Fibroblast of lung (primary cell): ENCODE measurements around the gene LRRC57. TPM values are rescaled to one million over a fixed set of nuclear protein-coding genes. Genes with fewer than 3 reads are reported as not detected.

Experiments
- DNase-seq, 2 donors: peaks; one replicate each; pipeline versions ENCODE4 v3.0.0 to v3.0.0-alpha.2; 2010; ENCODE audit warnings: low read depth in 2 of 2
- H2AFZ ChIP-seq: 2 replicates; pipeline ENCODE4 v1.5.1; 2012; ENCODE audit warnings: low read length, control low read depth, inconsistent platforms
- H3K27ac ChIP-seq: 2 replicates; pipeline ENCODE4 v1.5.1; 2011; ENCODE audit warnings: low read length, control low read depth; ENCODE audit not compliant: insufficient read depth
- H3K27me3 ChIP-seq: 2 replicates; pipeline ENCODE4 v1.5.1; 2011; ENCODE audit warnings: mild to moderate bottlenecking, low read length; ENCODE audit not compliant: control insufficient read depth, insufficient read depth
- H3K36me3 ChIP-seq: 2 replicates; pipeline ENCODE4 v1.5.1; 2011; ENCODE audit warnings: low read length; ENCODE audit not compliant: control insufficient read depth, insufficient read depth
- H3K4me1 ChIP-seq: 2 replicates; pipeline ENCODE4 v1.5.1; 2011; ENCODE audit warnings: low read length; ENCODE audit not compliant: control insufficient read depth, insufficient read depth; ENCODE audit errors: extremely low read depth
- H3K4me2 ChIP-seq: 2 replicates; pipeline ENCODE4 v1.5.1; 2011; ENCODE audit warnings: low read length, control low read depth; ENCODE audit not compliant: insufficient read depth; ENCODE audit errors: extremely low read depth
- H3K4me3 ChIP-seq, 4 experiments: fragments of 200-600 bp in 1 of 4; sonication (generic) in 1 of 4; replicated peaks in 1 of 4; 2 replicates each; pipeline ENCODE4 v1.5.1; 2011 to 2016; ENCODE audit warnings: low read length in 4 of 4, low read depth in 3 of 4, mild to moderate bottlenecking in 3 of 4, control low read depth in 2 of 4, inconsistent platforms in 1 of 4, mixed read lengths in 1 of 4; ENCODE audit not compliant: insufficient read depth in 1 of 4; ENCODE audit errors: control extremely low read depth in 1 of 4
- H3K79me2 ChIP-seq: 2 replicates; pipeline ENCODE4 v1.5.1; 2012; ENCODE audit warnings: mild to moderate bottlenecking, low read length, inconsistent platforms; ENCODE audit not compliant: control insufficient read depth, insufficient read depth
- H3K9ac ChIP-seq: 2 replicates; pipeline ENCODE4 v1.5.1; 2011; ENCODE audit warnings: mild to moderate bottlenecking, low read length, control low read depth; ENCODE audit not compliant: insufficient read depth
- H3K9me3 ChIP-seq: 2 replicates; pipeline ENCODE4 v1.5.1; 2012; ENCODE audit warnings: low read depth, low read length; ENCODE audit not compliant: control insufficient read depth, insufficient read depth
- H4K20me1 ChIP-seq: 2 replicates; pipeline ENCODE4 v1.5.1; 2011; ENCODE audit warnings: low read length; ENCODE audit not compliant: control insufficient read depth, insufficient read depth; ENCODE audit errors: extremely low read depth
- CTCF ChIP-seq, 2 donors: IDR thresholded peaks in 1 of 2; conservative IDR thresholded peaks in 1 of 2; 1 replicate in 1 of 2; 2 replicates in 1 of 2; pipeline ENCODE4 v1.5.1; 2011 to 2012; ENCODE audit warnings: low read length in 2 of 2, control low read depth in 1 of 2, inconsistent platforms in 1 of 2, low read depth in 1 of 2, mild to moderate bottlenecking in 1 of 2
- EZH2 ChIP-seq: IDR thresholded peaks from 2 replicates; pipeline ENCODE4 v1.5.1; 2012; ENCODE audit warnings: low read length, control low read depth, mild to moderate bottlenecking; ENCODE audit errors: missing control alignments
- polyA plus RNA-seq, 2 donors: library from polyadenylated mRNA; depleted of rRNA in 1 of 2; stranded (reverse) in 1 of 2; unstranded in 1 of 2; fragments of >200 nt; gene quantifications; 2 replicates each; pipeline ENCODE4 v1.2.1, GENCODE V29; 2011 to 2012; ENCODE audit warnings: missing spikeins in 1 of 2
- total RNA-seq: library from RNA; depleted of rRNA; stranded (reverse); fragments of >200 nt; gene quantifications from 2 replicates; pipeline ENCODE4 v1.2.1, GENCODE V29; 2014

Gene LRRC57
- total and polyA plus RNA-seq, 2 donors (not counting 1 experiment from before 2014, with no cell fraction given), result 13.9 to 19.3 TPM

GRCh38 chr15:42523331-42523730, 25.3 kb downstream of the LRRC57 start:
- Histone ChIP-seq H3K4me1 (no peaks in the 10 kb centered on the region), H3K9ac (no peak overlapping the region), H3K79me2 (no peaks in the 10 kb centered on the region), H3K9me3 (no peaks in the 10 kb centered on the region), H3K36me3 (peaks cover 4% of the 10 kb centered on the region), H2AFZ (no peak overlapping the region), H3K4me3 (no peak overlapping the region), H3K27me3 (no peaks in the 10 kb centered on the region), H3K4me2 (no peak overlapping the region), H4K20me1 (no peaks in the 10 kb centered on the region), H3K27ac (no peak overlapping the region)
- TF ChIP-seq EZH2 (no peak), CTCF (conservative IDR thresholded peaks at IDR 0.05 in 1 of 2, IDR thresholded peaks at IDR 0.05 in 1 of 2; ENCODE audit: low read depth in 1 of 2, low read length in 2 of 2) (no peak)
- DNase-seq, result no peak

- no peak overlapping the region for H3K4me3 ChIP-seq
- H3K79me2 ChIP-seq, result no peaks in the 10 kb centered on the region
Observed at GRCh38 chr15:42511007-42511391, 37.6 kb downstream of the LRRC57 start.

GRCh38 chr15:42510258-42511006, 38.2 kb downstream of the LRRC57 start:
- Histone ChIP-seq H3K27me3 (no peaks in the 10 kb centered on the region), H4K20me1 (no peaks in the 10 kb centered on the region), H2AFZ (no peak overlapping the region), H3K9me3 (no peaks in the 10 kb centered on the region), H3K4me1 (peaks cover 11% of the 10 kb centered on the region), H3K9ac (no peak overlapping the region), H3K36me3 (peaks cover 3% of the 10 kb centered on the region), H3K4me2 (peak overlapping the region; percentile 7), H3K27ac (no peak overlapping the region), H3K79me2 (no peaks in the 10 kb centered on the region), H3K4me3 (no peak overlapping the region)
- peak in 1 of 2 donors; percentile 37 for DNase-seq
- no peak for TF ChIP-seq EZH2
- TF ChIP-seq CTCF (conservative IDR thresholded peaks at IDR 0.05 in 1 of 2, IDR thresholded peaks at IDR 0.05 in 1 of 2; ENCODE audit: low read depth in 1 of 2, low read length in 2 of 2), result no peak

More at GRCh38 chr15:42511007-42511391, 37.6 kb downstream of the LRRC57 start:
- no peak for TF ChIP-seq CTCF (conservative IDR thresholded peaks at IDR 0.05 in 1 of 2, IDR thresholded peaks at IDR 0.05 in 1 of 2; ENCODE audit: low read depth in 1 of 2, low read length in 2 of 2)
- TF ChIP-seq EZH2, result no peak
- no peaks in the 10 kb centered on the region for H3K27me3 ChIP-seq
- no peak overlapping the region for H3K9ac ChIP-seq
- H3K4me2 ChIP-seq, result peak overlapping the region; percentile 7
- peak overlapping the region; percentile 34 for H3K27ac ChIP-seq
- H3K36me3 ChIP-seq, result peaks cover 3% of the 10 kb centered on the region
- H3K9me3 ChIP-seq, result no peaks in the 10 kb centered on the region
- peak; percentile 61 to 82 for DNase-seq
- H3K4me1 ChIP-seq, result peaks cover 11% of the 10 kb centered on the region
- H4K20me1 ChIP-seq, result no peaks in the 10 kb centered on the region
- no peak overlapping the region for H2AFZ ChIP-seq
